KG1 (cell line): ENCODE results near the gene MS4A8.
"Not testable (repeated sequence)": the region's sequence is repeated elsewhere in the genome, so short reads cannot be mapped to it uniquely, and the experiment has no call there.

ENCODE experiments used
- DNase-seq: peaks from one replicate; lab custom pipeline; 2025; lab: John Stamatoyannopoulos, UW

The MS4A8 gene

GRCh38 chr11:60699284-60699691, at the start of gene MS4A8:
TSS of gene MS4A8 (plus strand) at chr11:60699612. CDS start at chr11:60700861, 1,249 bp downstream.
- DNase-seq, result no peak

- no peak for DNase-seq
Measured at GRCh38 chr11:60657888-60658287, 41.5 kb upstream of the MS4A8 start.

- no peak for DNase-seq
Measured at GRCh38 chr11:60658409-60658808, 41.0 kb upstream of the MS4A8 start.

GRCh38 chr11:60672255-60672654, 27.2 kb upstream of the MS4A8 start:
- DNase-seq, result no peak

GRCh38 chr11:60678231-60678630, 21.2 kb upstream of the MS4A8 start:
- not testable (repeated sequence) for DNase-seq

- DNase-seq, result no peak
Measured at GRCh38 chr11:60679879-60680278, 19.5 kb upstream of the MS4A8 start.

- DNase-seq, result no peak
Measured at GRCh38 chr11:60680455-60681119, 18.8 kb upstream of the MS4A8 start.

- not testable (repeated sequence) for DNase-seq
Measured at GRCh38 chr11:60684541-60684848, 14.9 kb upstream of the MS4A8 start.

- no peak for DNase-seq
Measured at GRCh38 chr11:60691661-60692060, 7.8 kb upstream of the MS4A8 start.

- no peak for DNase-seq
Measured at GRCh38 chr11:60699936-60700335, 524 bp downstream of the MS4A8 start.

GRCh38 chr11:60700689-60701468, 1.5 kb downstream of the MS4A8 start:
- DNase-seq, result no peak

GRCh38 chr11:60701469-60701818, 2.0 kb downstream of the MS4A8 start:
- DNase-seq, result no peak

- DNase-seq, result no peak
Measured at GRCh38 chr11:60703374-60703773, 4.0 kb downstream of the MS4A8 start.

- no peak for DNase-seq
Measured at GRCh38 chr11:60705895-60706294, 6.5 kb downstream of the MS4A8 start.

- no peak for DNase-seq
Measured at GRCh38 chr11:60706931-60707330, 7.5 kb downstream of the MS4A8 start.

- no peak for DNase-seq
Measured at GRCh38 chr11:60710482-60710881, 11.1 kb downstream of the MS4A8 start.

GRCh38 chr11:60711276-60711675, 11.9 kb downstream of the MS4A8 start:
- no peak for DNase-seq

- DNase-seq, result not testable (repeated sequence)
Measured at GRCh38 chr11:60713423-60713822, 14.0 kb downstream of the MS4A8 start.

GRCh38 chr11:60717956-60718355, 18.5 kb downstream of the MS4A8 start:
- no peak for DNase-seq

- no peak for DNase-seq
Measured at GRCh38 chr11:60718524-60719316, 19.3 kb downstream of the MS4A8 start.

- DNase-seq, result no peak
Measured at GRCh38 chr11:60719391-60719790, 20.0 kb downstream of the MS4A8 start.

- DNase-seq, result no peak
Measured at GRCh38 chr11:60720460-60720859, 21.0 kb downstream of the MS4A8 start.

GRCh38 chr11:60724420-60724819, 25.0 kb downstream of the MS4A8 start, which contains the start of gene MS4A18:
TSS of gene MS4A18 (plus strand) at chr11:60724720.
- DNase-seq, result no peak
